ENCODE data around the gene ZNF302.
"Not testable (repeated sequence)": the region's sequence is repeated elsewhere in the genome, so short reads cannot be mapped to it uniquely, and the experiment has no call there.

Gene ZNF302

GRCh38 chr19:34669305-34669704, 8.2 kb upstream of the ZNF302 start:
- DNase-seq: no peak

DNA sequence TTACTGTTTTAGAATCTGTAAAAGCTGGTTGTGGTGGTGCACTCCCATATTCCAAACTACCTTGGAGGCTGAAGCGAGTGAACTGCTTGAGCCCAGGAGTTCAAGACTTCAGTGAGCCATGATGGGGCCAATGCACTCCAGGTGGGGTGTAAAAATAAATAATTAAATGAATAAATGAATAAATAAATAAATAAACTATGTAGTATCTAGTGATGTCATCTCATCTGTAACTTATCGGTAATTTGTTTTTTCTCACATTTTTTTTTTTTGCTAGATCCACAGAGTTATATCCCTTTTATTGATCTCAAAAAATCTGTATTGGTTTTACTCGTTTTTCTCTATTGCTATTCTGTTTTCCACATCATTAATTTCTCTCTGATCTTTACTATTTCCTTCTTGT, 5.5 kb upstream of the ZNF302 start:
- no peak for DNase-seq

- no peak for DNase-seq
Observed at GRCh38 chr19:34673590-34673989, 3.9 kb upstream of the ZNF302 start.

DNA sequence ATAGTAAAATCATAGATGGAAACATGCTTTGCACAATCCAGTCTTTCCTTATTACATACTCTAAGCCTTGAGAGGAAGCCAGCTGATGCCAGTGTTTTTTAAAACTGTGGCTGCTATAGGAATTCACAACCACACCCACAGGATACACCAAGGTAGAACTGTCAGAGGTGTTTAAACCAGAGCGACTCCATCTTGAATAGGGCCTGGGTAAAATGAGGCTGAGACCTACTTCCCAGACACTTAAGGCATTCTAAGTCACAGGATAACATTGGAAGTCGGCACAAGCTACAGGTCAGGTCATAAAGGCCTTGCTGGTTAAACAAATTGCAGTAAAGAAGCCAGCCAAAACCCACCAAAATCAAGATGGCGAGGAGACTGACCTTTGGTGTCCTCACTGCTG, 2.2 kb upstream of the ZNF302 start:
- DNase-seq: no peak

DNA sequence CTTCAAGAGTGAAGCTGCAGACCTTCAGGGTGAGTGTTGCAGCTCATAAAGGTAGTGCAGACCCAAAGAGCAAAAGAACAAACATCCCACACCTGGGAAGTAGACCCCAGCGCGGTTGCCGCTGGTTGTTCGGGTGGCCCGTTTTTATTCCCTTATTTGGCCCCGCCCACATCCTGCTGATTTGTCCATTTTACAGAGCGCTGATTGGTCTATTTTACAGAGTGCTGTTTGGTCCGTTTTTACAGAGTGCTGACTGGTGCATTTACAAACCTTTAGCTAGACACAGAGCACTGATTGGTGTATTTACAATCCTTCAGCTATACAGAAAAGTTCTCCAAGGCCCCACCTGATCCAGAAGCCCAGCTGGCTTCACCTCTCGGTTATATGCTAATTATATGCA, 1.6 kb upstream of the ZNF302 start:
- DNase-seq: no peak

DNA sequence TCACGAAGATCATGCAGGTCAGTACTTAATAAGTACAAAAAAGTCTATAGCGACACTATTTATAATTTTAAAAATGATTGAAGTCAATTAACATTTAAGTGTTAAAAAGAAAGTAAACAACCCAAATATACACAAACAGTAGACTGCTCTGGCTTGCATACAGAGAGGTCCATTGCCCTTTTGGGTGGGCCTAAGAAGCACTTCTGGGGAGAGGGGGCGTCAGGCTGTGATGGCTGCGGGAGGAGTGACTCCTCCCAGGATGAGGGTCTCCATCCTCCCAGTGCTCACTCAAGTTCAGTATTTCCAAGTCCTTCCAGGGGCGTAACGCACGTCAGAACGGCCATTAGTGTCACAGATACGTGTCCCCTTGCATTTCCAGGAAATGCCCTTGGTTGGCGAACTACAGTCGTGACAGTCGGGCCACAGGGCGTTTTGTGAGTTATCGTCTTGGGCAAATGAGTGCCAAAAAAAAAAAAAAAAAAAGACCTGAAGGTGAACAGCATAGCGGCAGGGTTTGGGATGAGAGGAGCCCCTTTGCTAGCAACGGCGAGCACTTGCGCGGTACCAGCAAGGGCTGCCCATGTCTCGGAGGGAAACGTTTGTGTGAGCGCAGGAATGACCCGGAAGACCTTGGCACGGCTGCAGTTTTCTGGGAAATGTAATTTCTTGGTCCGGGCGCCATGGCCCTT, 637 bp upstream of the ZNF302 start, which contains the start of gene SCGB2B2:
SCGB2B2 (minus strand) TSS at position 463 of the 689 bp plus-strand sequence. CDS start 82,596 bp downstream, outside the sequence.
- DNase-seq: no peak

DNA sequence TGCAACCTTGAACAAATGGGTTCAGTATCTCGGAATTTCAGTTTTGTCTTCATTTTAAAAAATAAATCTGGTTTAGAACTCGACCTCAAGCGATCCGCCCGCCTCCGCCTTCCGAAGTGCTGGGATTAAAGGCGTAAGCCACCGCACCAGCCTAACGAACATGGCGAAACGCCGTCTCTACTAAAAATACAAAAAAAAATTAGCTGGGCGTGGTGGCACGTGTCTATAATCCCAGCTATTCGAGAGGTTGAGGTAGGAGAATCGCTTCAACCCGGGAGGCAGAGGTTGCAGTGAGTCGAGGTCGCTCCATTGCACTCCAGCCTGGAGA, 571 bp downstream of the ZNF302 start:
- no peak for DNase-seq

- no peak for DNase-seq
Observed at GRCh38 chr19:34678421-34678820, 943 bp downstream of the ZNF302 start.

GRCh38 chr19:34681478-34681877, 4.0 kb downstream of the ZNF302 start:
- no peak for DNase-seq

GRCh38 chr19:34685266-34685665, 7.8 kb downstream of the ZNF302 start:
- not testable (repeated sequence) for DNase-seq

DNA sequence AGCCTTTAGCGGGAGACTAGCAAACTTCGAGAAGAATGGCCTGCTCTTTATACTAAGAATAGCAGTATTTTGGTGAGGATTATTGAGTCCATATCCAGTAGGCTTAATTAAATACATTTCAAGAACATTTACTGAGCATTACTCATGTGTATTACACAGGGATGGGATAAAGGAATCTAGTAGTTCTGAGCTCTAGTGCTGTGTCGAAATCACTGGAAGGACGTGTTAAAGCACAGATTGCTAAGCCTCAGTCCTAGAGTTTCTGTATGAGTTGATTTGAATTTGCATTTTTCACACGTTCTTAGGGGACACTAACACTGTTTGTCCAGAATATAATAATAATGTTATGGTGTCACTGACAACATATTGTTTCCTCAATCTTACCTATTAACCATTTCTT, 9.0 kb downstream of the ZNF302 start:
- DNase-seq: no peak

DNA sequence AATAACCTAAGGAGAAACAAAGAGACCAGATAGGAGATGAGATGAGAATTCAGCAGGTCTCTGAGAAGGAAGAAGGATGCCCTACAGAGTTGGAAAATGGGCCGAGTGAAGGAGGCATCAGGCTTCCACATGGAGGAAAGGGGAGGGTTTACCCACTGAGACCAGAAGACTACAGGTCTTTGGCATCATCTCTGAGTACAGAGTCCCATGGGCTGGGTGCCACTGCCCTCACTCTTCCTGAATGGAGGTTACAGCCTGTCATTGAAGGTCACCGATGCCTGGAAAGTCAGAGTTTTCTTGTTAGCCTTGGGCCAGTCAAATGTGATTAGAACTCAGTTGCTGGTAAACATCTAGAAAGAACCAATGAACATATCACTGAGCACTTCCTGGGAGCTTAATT, 9.9 kb downstream of the ZNF302 start:
- no peak for DNase-seq

DNA sequence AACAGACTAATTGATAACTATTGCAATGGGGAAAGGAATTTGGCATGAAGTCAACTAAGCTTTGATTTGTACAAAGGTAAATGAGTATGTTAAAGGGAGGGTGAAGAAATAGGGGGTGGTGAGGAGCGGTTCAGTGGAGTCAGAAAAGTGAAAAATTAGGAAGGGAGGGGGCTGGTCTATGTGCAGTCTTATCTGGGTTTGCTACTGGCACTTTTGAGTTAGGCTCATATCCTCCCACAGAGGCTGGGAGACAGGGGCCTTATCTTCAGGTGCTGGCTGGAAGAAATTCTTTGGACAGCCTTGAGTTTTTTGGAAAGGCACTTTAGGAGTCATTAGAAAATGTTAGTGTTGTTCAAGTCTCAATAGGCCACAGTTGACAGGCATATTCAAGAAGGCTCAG, 11.1 kb downstream of the ZNF302 start:
- DNase-seq: no peak

DNA sequence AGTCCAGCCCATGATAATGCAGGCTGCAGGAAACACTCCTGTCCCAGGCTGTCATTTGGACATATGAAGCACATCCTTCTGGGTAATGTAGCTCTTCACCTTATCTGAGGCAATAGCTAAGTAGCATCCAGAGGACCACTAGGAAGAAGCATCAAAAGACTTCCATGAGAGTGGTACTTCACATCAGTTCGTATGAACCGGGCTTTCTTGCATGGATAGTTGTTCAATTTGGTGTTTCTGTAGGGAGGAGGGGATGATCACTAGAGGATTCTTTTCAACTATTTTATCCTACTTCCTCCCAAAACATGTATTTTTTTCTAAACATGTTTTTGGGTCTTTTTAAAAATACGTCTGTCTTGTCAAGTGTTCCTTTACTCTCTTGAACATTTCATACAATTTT, 12.9 kb downstream of the ZNF302 start:
- no peak for DNase-seq

DNA sequence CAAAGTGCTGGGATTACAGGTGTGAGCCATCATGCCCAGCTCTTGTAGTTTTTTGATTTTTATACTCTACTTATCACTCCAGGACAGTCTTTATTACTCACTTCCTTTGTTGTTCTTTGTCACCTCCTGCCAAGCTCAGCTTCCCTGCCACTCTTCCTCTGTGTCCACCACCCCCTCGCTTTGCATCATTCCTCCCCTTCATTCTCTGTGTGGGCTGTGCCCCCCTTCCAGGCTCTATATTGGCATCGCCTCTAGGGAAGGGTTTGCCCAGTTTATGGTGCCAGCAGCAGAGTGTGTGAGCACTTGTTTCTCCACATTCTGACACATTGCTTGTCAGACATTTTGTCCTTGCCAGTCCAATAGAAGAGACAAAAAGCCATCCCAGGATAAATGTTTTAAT, 15.1 kb downstream of the ZNF302 start:
- no peak for DNase-seq

DNA sequence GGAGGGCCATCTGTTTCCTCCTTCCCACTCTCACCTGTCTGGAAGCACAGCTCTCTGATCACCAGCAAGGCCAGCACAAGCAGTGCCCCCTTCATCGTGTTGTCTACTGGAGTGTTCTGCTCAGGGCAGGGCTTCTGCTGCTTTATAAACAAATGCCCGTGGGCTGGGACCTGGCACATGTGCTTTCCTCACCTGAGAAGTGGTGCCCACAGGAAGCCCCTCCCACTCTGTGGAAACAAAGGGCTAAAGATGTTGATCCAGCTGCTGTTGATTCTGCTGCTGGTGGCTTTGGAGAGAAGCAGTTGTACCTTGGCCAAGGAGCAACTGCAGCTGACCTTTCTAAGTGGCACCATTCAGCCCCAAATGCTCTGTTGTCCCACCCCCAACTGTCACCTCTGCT, 30.2 kb downstream of the ZNF302 start:
- DNase-seq: no peak

GRCh38 chr19:34711890-34712289, 34.4 kb downstream of the ZNF302 start:
- no peak for DNase-seq

DNA sequence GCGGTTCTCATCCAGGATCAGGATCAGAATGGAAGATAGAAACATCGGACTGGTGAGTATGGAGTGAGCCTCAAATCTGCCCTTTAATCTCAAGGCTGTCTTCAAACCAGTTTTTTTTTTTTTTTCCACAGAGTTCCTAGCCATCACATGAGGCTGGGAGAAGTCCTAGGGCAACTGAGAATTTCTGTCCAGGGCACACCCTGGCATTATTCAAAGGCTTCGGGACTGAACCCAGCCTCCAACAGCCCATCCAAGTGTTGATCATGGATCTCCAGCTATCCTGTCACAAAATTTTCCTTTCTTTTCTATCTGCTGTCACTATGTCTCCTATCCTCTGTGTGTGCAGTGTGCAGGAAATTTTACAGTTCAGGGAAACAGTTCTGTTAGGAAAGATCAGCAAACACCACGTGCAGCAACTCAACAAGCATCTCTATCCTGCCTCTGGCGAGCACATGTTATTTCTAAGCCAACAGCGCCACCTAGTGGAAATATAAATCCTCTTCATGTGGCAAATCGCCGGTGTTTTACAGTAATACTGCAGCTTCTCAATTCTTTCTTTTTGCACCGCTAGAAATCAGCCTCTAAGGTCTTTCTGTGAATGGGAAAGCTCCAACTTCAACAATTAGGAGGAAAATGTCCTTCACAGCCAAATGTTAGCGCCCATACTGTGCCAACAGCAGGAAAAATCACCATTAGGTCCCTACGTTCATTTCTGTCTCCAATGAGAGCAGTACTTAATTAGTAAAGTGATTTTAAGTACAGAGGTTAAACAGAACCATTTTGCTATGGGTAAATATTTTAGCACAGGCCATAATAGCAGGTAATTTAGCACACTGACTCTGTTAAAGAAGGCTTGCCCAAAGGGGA, 35.1 kb downstream of the ZNF302 start:
- no peak for DNase-seq

GRCh38 chr19:34713262-34713637, 35.8 kb downstream of the ZNF302 start:
- DNase-seq: no peak

- DNase-seq: no peak
Observed at GRCh38 chr19:34715357-34715756, 37.9 kb downstream of the ZNF302 start.

- DNase-seq: no peak
Observed at GRCh38 chr19:34722353-34722752, 44.9 kb downstream of the ZNF302 start.

DNA sequence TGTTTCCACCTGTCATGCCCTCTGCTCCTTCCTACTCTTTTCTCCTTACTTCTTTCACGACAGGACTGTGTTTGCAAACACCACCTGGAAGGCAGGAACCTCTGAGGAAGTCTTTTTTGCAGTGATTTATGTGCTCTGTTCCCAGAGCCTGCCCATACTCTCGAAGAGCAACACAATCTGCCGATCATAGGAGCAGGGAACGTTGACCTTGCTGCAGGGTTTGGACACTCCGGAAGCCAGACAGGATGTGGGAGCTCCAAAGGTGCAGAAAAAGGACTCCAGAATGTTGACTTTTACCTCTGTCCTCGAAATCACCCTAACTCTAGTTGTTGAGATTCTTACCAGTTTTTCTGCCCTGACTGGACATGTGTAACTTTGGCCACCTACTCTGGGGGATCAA, 47.9 kb downstream of the ZNF302 start:
- DNase-seq: no peak

- DNase-seq: no peak
Observed at GRCh38 chr19:34731019-34731829, 53.7 kb downstream of the ZNF302 start.
